ENCODE measurements around the gene SH3PXD2A. TPM values are rescaled to one million over a fixed set of nuclear protein-coding genes. Genes with fewer than 3 reads are reported as not detected.

The SH3PXD2A gene
- total RNA-seq, 4 donors from 2014 or later = 128 to 154 (median 136) TPM

- no peak for DNase-seq (ENCODE audit: low spot score in 2 of 2)
- Histone ChIP-seq H3K27me3 (no peaks in the 10 kb centered on the region), H3K9me3 (no peaks in the 10 kb centered on the region), H3K27ac (peak overlapping the region in 3 of 4 donors; percentile 11 to 84 (median 83)), H3K36me3 (no peaks in the 10 kb centered on the region), H3K4me3 (no peak overlapping the region), H3K4me1 (peaks cover 0 to 88% (median 41%) of the 10 kb centered on the region in 4 donors)
- 63 to 64% methylated on average over 12 to 15 of the region's 15 CpGs for WGBS, 2 donors
- TF ChIP-seq EP300 (IDR thresholded peaks at IDR 0.05) (no peak), CTCF (IDR thresholded peaks at IDR 0.05) (peak; percentile 9 to 53 (median 30)), POLR2A (IDR thresholded peaks at IDR 0.05) (no peak)
Measured at GRCh38 chr10:103711351-103711994, 143.9 kb downstream of the SH3PXD2A start.

- WGBS, 2 donors = 72 to 75% methylated on average over 4 of the region's 4 CpGs
- Histone ChIP-seq H3K36me3 (no peaks in the 10 kb centered on the region), H3K9me3 (no peaks in the 10 kb centered on the region), H3K4me1 (peaks cover 0 to 84% (median 40%) of the 10 kb centered on the region in 4 donors), H3K4me3 (no peak overlapping the region), H3K27ac (peak overlapping the region in 2 of 4 donors; percentile 83 to 84), H3K27me3 (no peaks in the 10 kb centered on the region)
- no peak for DNase-seq (ENCODE audit: low spot score in 2 of 2)
- TF ChIP-seq POLR2A (IDR thresholded peaks at IDR 0.05) (no peak), CTCF (IDR thresholded peaks at IDR 0.05) (no peak), EP300 (IDR thresholded peaks at IDR 0.05) (no peak)
Measured at GRCh38 chr10:103710490-103710889, 144.9 kb downstream of the SH3PXD2A start.

GRCh38 chr10:103709341-103709920 is 145.9 kb downstream of the SH3PXD2A start:
- 52 to 61% methylated on average over 8 of the region's 8 CpGs for WGBS, 2 donors
- DNase-seq (ENCODE audit: low spot score in 2 of 2) = no peak
- Histone ChIP-seq H3K9me3 (no peaks in the 10 kb centered on the region), H3K4me3 (no peak overlapping the region), H3K4me1 (peaks cover 0 to 77% (median 37%) of the 10 kb centered on the region in 4 donors), H3K27ac (peak overlapping the region; percentile 8 to 87 (median 46)), H3K36me3 (no peaks in the 10 kb centered on the region), H3K27me3 (no peaks in the 10 kb centered on the region)
- no peak for TF ChIP-seq EP300 (IDR thresholded peaks at IDR 0.05)
- no peak for TF ChIP-seq POLR2A (IDR thresholded peaks at IDR 0.05)
- no peak for TF ChIP-seq CTCF (IDR thresholded peaks at IDR 0.05)

- H3K9me3 ChIP-seq = no peaks in the 10 kb centered on the region
- DNase-seq (ENCODE audit: low spot score in 2 of 2) = no peak
- peaks cover 0 to 77% (median 30%) of the 10 kb centered on the region in 4 donors for H3K4me1 ChIP-seq
- WGBS, 2 donors = 45 to 52% methylated on average over 6 of the region's 6 CpGs
- peak overlapping the region; percentile 8 to 87 (median 46) for H3K27ac ChIP-seq
- TF ChIP-seq EP300 (IDR thresholded peaks at IDR 0.05) (no peak), CTCF (IDR thresholded peaks at IDR 0.05) (no peak), POLR2A (IDR thresholded peaks at IDR 0.05) (no peak)
- H3K27me3 ChIP-seq = no peaks in the 10 kb centered on the region
- H3K4me3 ChIP-seq = no peak overlapping the region
- no peaks in the 10 kb centered on the region for H3K36me3 ChIP-seq
Measured at GRCh38 chr10:103708627-103709288, 146.6 kb downstream of the SH3PXD2A start.
